Measurements from ENCODE around the gene GPAT3. TPM values are rescaled to one million over a fixed set of nuclear protein-coding genes. Genes with fewer than 3 reads are reported as not detected.

The GPAT3 gene
- total RNA-seq, 1 donor from 2014 or later, result 1.4 TPM

DNA sequence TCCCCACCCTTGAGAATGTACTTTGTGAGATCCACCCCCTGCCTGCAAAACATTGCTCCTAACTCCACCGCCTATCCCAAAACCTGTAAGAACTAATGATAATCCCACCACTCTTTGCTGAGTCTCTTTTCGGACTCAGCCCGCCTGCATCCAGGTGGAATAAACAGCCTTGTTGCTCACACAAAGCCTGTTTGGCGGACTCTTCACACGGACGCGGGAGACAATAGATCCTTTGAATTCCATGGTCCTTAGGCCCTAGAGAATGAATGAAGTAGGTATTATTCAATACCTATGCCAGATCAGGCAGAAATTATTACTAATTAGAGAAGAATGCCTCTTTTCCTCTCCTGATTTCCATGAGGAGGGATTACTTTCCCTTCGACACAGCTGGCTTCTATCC lies 101.0 kb downstream of the GPAT3 start:
- DNase-seq (ENCODE audit: extremely low read depth, low read depth, low spot score), result no peak

DNA sequence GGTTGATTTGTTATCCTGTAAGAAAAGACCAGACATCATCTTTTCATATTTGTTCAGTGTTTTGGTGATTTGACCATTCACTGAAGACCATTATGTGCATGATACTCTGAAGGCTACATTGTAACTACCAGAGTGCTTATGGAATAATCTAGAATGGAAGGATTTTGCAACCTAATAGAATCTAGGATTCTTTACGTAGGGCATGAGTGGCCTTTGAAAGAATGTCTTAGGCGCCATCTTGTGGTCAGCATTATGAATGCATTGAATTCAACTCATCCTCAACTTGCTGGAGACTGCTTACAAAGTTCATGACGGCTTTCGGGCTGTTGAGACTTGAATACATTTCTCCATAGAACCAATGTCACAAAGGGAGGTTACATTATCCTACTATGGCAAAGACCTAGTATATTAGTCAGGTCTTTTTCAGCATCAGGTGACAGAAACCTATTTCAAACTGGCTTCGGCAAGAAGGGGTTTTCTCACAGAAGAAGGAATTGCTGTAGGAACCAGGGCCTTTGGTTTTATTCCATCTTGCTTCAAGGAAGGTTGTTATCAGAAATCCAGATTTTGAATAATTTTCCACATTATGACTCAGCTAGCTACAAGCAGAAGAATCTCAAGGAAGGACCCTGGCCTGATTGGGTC lies 104.1 kb downstream of the GPAT3 start:
- peak; percentile 69 for DNase-seq (ENCODE audit: extremely low read depth, low read depth, low spot score)

DNA sequence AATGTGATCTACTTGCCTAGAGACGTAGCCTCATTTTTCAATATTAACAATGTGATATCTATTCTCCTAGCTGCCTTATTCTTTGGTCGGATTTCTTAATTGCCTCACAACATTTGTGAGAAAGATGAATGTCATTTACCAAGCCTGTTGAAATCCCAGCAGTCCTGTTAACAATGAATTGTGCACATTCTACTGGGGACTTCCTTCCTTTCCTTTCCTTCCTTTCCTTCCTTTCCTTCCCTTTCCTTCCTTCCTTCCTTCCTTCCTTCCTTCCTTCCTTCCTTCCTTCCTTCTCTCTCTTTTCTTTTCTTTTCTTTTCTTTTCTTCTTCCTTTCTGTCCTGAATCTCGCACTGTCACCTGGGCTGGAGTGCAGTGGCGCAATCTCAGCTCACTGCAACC lies 107.1 kb downstream of the GPAT3 start:
- DNase-seq (ENCODE audit: extremely low read depth, low read depth, low spot score), result no peak

DNA sequence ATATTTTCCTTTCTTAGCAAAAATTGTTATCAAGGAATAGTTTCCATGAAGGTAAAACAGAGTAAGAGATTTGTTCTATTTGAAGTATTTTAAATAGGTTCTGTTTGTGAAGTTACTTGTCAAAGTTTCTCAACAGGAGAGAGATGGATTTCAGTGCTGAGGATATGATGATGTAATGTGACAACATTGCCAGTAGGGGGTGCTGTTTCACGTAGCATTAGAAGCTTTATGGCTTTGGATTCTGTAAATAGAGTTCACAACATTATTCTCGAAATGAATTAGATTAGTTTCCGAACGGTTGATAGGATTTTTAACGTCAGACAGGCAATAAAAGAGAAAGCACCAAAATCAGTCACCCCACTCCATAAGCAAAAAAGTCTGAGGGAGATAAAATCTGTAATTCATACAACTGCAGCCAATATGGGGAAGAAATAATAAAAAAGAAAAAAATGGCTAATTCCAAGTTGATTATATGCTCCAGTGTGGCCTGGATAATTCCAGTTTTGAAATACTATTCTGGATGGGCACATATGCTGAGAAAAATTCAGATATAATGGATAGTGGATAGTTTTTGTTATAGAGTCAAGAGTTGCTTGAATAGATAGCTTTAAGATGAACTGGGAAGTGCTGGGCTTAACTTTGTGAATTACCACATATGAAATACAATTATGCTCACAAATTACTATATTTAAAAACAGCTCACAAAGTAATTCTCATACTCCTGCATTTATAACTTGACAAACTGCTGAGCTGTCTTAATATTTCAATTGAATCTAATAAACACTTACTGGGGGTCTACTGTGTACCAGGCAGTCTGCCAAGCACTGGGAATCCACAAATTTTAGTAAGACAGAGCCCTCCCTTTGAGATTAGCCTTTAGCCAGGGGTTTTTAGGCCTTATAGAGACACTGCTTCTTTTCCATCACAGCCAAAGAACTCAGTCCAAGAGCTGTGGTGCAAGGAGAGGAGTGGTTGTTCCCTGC lies 109.1 kb downstream of the GPAT3 start:
- no peak for DNase-seq (ENCODE audit: extremely low read depth, low read depth, low spot score)

DNA sequence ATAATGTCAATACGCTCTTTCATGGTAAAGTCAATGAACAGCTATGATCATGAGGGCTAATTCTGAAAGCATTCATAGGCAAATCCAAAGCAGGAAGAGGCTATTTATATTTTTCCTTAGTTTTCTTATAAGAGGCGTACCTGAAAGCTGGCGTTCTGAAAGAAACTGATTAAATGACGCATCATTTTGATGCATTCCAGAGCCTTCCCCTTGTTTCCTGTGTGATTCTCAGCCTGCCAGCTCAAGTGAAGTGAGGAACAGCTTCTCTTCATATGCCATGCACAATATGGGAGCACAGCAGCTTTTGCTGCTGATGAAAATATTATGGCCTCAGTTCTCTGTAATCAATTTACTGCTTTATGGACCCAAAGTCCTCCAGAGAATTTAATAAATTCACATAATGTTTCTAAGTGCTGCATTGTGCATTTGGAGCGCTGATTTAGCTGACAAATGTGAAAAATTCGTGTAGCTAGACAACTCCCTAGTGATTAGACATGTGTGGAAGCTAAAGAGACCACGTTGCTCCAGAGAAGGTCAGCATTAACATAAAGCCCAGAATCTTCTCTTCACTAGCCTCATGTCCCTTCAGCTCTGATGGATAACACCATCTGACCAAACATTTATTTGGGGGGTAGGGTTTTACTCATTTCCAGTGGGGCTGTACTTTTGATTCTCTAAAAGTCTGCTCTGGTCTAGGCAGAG lies 110.8 kb downstream of the GPAT3 start:
- DNase-seq (ENCODE audit: extremely low read depth, low read depth, low spot score), result no peak

DNA sequence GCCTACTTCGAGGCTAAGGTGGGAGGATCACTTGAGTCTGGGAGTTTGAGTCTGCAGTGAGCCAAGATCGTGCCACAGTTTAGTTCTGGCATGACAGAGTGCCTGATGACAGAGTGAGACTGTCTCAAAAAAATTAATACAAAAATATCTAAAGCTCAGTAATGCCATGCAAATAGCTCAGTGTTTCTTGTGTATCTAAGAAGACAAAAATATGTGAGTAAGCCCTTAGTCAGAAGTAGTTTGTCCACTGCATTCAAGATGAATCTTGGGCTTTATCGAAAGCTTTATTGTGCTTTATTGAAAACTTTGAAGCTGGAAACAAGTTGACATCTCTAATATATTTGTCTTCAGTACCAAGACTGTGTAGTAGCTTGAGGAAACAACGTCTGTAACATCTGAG lies 115.9 kb downstream of the GPAT3 start:
- DNase-seq (ENCODE audit: extremely low read depth, low read depth, low spot score), result no peak

Other genes with a start within 250 kb of the GPAT3 start
- gene HPSE, start 201.3 kb upstream of the GPAT3 start, total RNA-seq, result 3.5 and 6.0 TPM in 2 replicates
- 7.0 and 7.4 TPM in 2 replicates for gene HELQ, start 80.3 kb upstream of the GPAT3 start, total RNA-seq
- 14.5 and 18.6 TPM in 2 replicates for gene MRPS18C, start 80.0 kb upstream of the GPAT3 start, total RNA-seq
- gene ABRAXAS1, start 51.0 kb upstream of the GPAT3 start, total RNA-seq, result 10.4 and 19.7 TPM in 2 replicates

All from glomerular endothelial cell (primary cell).